HEK293 (cell line): ENCODE results near the gene MRO.

Source experiments
- CTCF ChIA-PET: fragments of 350-600 bp; formaldehyde crosslinking; extraction: SDS; loops from one replicate; lab custom pipeline; 2021; ENCODE audit warnings: antibody characterized with exemption; lab: Yijun Ruan, JAX
- POLR2A ChIA-PET: fragments of 300-600 bp; formaldehyde crosslinking; extraction: SDS; loops from one replicate; lab custom pipeline; 2020; ENCODE audit warnings: antibody characterized with exemption, inconsistent platforms; lab: Yijun Ruan, JAX
- H3K27ac ChIP-seq: fragments of 200-500 bp; sonication (Bioruptor generic); 2 replicates; pipeline ENCODE4 v1.5.1; 2014; ENCODE audit warnings: low read depth, low read length, control low read depth, inconsistent platforms; ENCODE audit errors: extremely low read depth
- H3K36me3 ChIP-seq, 2 experiments: fragments of 200-500 bp in 1 of 2; sonication (Bioruptor generic) in 1 of 2; 1 replicate in 1 of 2; 2 replicates in 1 of 2; pipeline ENCODE4 v1.5.1; 2014 to 2017; ENCODE audit warnings: inconsistent platforms in 2 of 2, low read length in 2 of 2; ENCODE audit not compliant: control insufficient read depth in 2 of 2, insufficient read depth in 1 of 2
- H3K4me1 ChIP-seq: fragments of 200-500 bp; sonication (Bioruptor generic); 2 replicates; pipeline ENCODE4 v1.5.1; 2014; ENCODE audit warnings: mild to moderate bottlenecking, low read length, inconsistent platforms; ENCODE audit not compliant: control insufficient read depth, insufficient read depth
- H3K4me3 ChIP-seq: 2 replicates; pipeline ENCODE4 v1.5.1; 2011; ENCODE audit warnings: low read depth, mild to moderate bottlenecking, control low read depth, low read length, moderate library complexity
- H3K9me3 ChIP-seq: fragments of 200-500 bp; sonication (Bioruptor generic); 2 replicates; pipeline ENCODE4 v1.5.1; 2014; ENCODE audit warnings: low read depth, low read length, inconsistent platforms; ENCODE audit not compliant: control insufficient read depth, insufficient read depth
- CTCF ChIP-seq: fragments of 450-650 bp; formaldehyde crosslinking; IDR thresholded peaks from 2 replicates; pipeline ENCODE4 v1.5.1; 2016; ENCODE audit warnings: missing biosample characterization, missing genetic modification characterization
- EGR2 ChIP-seq: fragments of 450-650 bp; formaldehyde crosslinking; IDR thresholded peaks from 2 replicates; pipeline ENCODE4 v1.5.1; 2016; ENCODE audit warnings: low read depth, missing biosample characterization, missing genetic modification characterization
- GLIS1 ChIP-seq: fragments of 450-650 bp; formaldehyde crosslinking; IDR thresholded peaks from 2 replicates; pipeline ENCODE4 v1.5.1; 2016; ENCODE audit warnings: missing biosample characterization, missing genetic modification characterization
- IKZF3 ChIP-seq: fragments of 450-650 bp; IDR thresholded peaks from 2 replicates; pipeline ENCODE4 v1.5.0; 2018; ENCODE audit warnings: missing biosample characterization, mild to moderate bottlenecking, missing genetic modification characterization, moderate library complexity
- OSR2 ChIP-seq: fragments of 450-650 bp; formaldehyde crosslinking; IDR thresholded peaks from 2 replicates; pipeline ENCODE4 v1.5.1; 2016; ENCODE audit warnings: missing biosample characterization, missing genetic modification characterization
- PRDM4 ChIP-seq: fragments of 450-650 bp; formaldehyde crosslinking; IDR thresholded peaks from 2 replicates; pipeline ENCODE4 v1.5.1; 2017; ENCODE audit warnings: missing biosample characterization, missing genetic modification characterization
- PRDM6 ChIP-seq: fragments of 450-650 bp; formaldehyde crosslinking; IDR thresholded peaks from 2 replicates; pipeline ENCODE4 v1.5.1; 2017; ENCODE audit warnings: missing biosample characterization, missing genetic modification characterization
- ZBTB20 ChIP-seq: fragments of 450-650 bp; formaldehyde crosslinking; IDR thresholded peaks from 2 replicates; pipeline ENCODE4 v1.5.1; 2016; ENCODE audit warnings: missing biosample characterization, missing genetic modification characterization
- ZBTB48 ChIP-seq: fragments of 450-650 bp; formaldehyde crosslinking; IDR thresholded peaks from 2 replicates; pipeline ENCODE4 v1.5.1; 2016; ENCODE audit warnings: missing biosample characterization, missing genetic modification characterization
- ZNF514 ChIP-seq: fragments of 450-650 bp; formaldehyde crosslinking; IDR thresholded peaks from 2 replicates; pipeline ENCODE4 v1.5.1; 2016; ENCODE audit warnings: missing biosample characterization, missing genetic modification characterization
- ZNF529 ChIP-seq: fragments of 450-650 bp; formaldehyde crosslinking; IDR thresholded peaks from 2 replicates; pipeline ENCODE4 v1.5.1; 2017; ENCODE audit warnings: missing genetic modification characterization, missing biosample characterization; ENCODE audit not compliant: insufficient replicate concordance
- ZNF580 ChIP-seq: fragments of 450-650 bp; formaldehyde crosslinking; IDR thresholded peaks from 2 replicates; pipeline ENCODE4 v1.5.1; 2016; ENCODE audit warnings: missing biosample characterization, missing genetic modification characterization
- ZNF692 ChIP-seq: fragments of 450-650 bp; formaldehyde crosslinking; IDR thresholded peaks from 2 replicates; pipeline ENCODE4 v1.5.1; 2016; ENCODE audit warnings: missing biosample characterization, missing genetic modification characterization

MRO gene

GRCh38 chr18:50819027-50819727 lies 639 bp downstream of the MRO start:
- Histone ChIP-seq H3K36me3 (no peaks in the 10 kb centered on the region), H3K4me1 (peaks cover 14% of the 10 kb centered on the region), H3K27ac (no peak overlapping the region), H3K9me3 (no peaks in the 10 kb centered on the region), H3K4me3 (peak overlapping the region; percentile 4)
- peak; percentile 30; the same call in 1 of the 2 replicates for TF ChIP-seq GLIS1 (tag by site-specific recombination)
- peak; percentile 13; the same call in 1 of the 2 replicates for TF ChIP-seq ZBTB48 (tag by site-specific recombination)
- peak; percentile 58 for TF ChIP-seq IKZF3 (tag by site-specific recombination)
- TF ChIP-seq ZBTB20 (tag by site-specific recombination) = 0 out of 2 replicates have a peak, but pooled peaks have one; percentile 21
- TF ChIP-seq ZNF529 (tag by site-specific recombination) = no peak
- peak; percentile 61 for TF ChIP-seq CTCF (tag by site-specific recombination)
- TF ChIP-seq PRDM4 (tag by site-specific recombination) = no peak
- TF ChIP-seq ZNF514 (tag by site-specific recombination) = no peak
- CTCF ChIA-PET = interaction anchor here (0.6 to 3.7 kb wide), 28 partner anchors 8 to 311 kb away, joined by 3 to 38 read pairs (median 4); partner anchors contain the start of gene ME2
- POLR2A ChIA-PET = interaction anchor here (0.6 kb wide), 1 partner anchor 90 kb away, joined by 3 read pairs; no protein-coding TSS in a partner anchor

- no peak overlapping the region for H3K4me3 ChIP-seq
- CTCF ChIA-PET = interaction anchor here (0.5 to 1.2 kb wide), 8 partner anchors 10 to 293 kb away, joined by 3 to 6 read pairs (median 4); no protein-coding TSS in a partner anchor
- H3K4me1 ChIP-seq = peaks cover 14% of the 10 kb centered on the region
- POLR2A ChIA-PET = no interaction called here
- H3K9me3 ChIP-seq = no peaks in the 10 kb centered on the region
- H3K36me3 ChIP-seq = no peaks in the 10 kb centered on the region
- TF ChIP-seq PRDM6 (tag by site-specific recombination) (peak; percentile 54), ZNF692 (tag by site-specific recombination) (peak; percentile 21; the same call in 1 of the 2 replicates), ZNF580 (tag by site-specific recombination) (peak; percentile 55; the same call in 1 of the 2 replicates), OSR2 (tag by site-specific recombination) (no peak), GLIS1 (tag by site-specific recombination) (peak; percentile 98), EGR2 (tag by site-specific recombination) (no peak)
- H3K27ac ChIP-seq = no peak overlapping the region
Measured at GRCh38 chr18:50816419-50817166, 3.2 kb downstream of the MRO start.
